GM21576 (cell line): ENCODE data around the gene LYZL1.
"Not testable (repeated sequence)": the region's sequence is repeated elsewhere in the genome, so short reads cannot be mapped to it uniquely, and the experiment has no call there.

Source experiments
- ATAC-seq: cut with Tn5 transposase; IDR thresholded peaks from one replicate; pipeline ENCODE4 v1.9.1; 2021; ENCODE audit warnings: mild to moderate bottlenecking, moderate library complexity; ENCODE audit not compliant: unreplicated experiment

Gene LYZL1

DNA sequence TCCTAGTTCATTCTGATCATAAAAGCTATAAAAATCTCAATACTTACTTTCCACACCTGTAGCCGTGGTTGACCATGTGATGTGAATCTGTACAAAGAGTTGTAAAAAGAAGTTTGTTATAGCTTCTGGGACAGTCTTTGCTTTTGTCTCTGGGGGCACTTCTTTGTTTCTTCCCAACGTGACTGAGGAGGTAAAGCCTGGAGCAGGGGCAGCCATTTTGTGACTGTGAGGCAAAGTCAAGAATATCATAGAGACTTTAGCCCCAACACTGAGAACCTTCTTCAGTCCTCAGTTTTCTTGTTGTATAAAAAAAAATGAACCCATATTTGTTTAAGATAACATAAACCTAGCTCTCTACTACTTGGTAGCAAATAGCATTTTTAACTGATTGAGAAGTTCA lies 29.4 kb upstream of the LYZL1 start:
- ATAC-seq: no peak

DNA sequence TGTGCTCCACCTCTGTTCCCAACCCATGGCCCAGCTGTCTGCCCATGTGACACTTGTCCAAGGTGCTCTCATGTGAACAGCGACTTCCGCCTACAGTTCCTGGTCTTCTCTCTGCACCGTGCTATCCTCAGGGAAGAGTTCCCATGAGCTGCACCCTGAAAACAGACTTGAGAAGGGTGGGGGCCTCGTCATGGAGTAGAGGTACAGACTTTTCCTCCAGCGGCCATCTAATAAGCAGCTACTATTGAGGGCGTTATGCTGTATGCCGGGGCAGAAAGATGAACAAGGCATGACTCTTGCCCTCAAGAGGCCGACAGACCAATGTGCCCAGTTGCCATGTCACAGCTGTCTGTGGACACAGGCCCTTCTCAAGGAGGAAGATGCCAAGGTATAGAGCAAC lies 25.4 kb upstream of the LYZL1 start:
- ATAC-seq: no peak

DNA sequence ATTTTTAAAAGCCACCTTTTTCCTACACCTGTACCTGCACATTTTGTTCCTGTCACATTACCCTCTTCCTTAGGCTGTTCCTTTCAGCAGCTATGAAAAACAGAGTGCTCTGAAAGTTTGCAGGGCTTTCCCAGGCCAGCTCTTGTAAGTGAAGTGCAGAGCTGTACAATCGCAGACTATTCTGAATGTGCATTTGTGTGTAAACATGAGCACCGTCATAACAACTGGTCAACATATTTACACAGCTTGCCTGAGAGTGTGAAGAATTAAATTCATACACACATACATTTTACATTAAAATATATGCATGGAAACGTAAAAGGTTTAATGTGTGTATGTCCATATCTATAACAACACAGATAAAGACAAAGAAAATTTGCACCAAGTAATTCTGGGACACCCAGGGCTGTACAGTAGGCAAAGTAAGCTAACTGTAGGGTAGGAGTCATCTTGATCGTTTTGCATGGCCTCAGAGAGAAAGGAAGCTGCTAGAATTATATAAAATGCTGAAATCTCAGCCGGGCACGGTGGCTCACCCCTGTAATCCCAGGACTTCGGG lies 23.6 kb upstream of the LYZL1 start:
- no peak for ATAC-seq

DNA sequence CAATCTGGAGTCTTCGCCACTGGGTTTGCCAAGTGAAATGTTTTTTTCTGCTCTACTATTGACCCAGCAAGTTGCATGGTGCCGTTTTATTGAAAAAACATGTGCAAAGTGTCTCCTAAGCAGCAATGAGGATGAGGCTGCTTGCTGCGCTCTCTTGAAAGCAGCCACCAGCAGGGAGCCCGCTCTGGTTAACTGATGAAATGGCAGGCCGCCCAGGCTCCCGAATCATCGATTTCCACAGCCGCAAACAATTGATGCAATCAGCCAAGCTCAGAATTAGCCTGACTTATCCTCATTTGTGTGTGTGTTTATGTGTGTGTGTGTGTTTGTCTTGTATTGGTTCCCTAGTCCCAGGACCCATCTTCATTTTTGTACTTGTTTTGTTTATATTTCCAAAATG lies 22.2 kb upstream of the LYZL1 start:
- ATAC-seq: no peak

DNA sequence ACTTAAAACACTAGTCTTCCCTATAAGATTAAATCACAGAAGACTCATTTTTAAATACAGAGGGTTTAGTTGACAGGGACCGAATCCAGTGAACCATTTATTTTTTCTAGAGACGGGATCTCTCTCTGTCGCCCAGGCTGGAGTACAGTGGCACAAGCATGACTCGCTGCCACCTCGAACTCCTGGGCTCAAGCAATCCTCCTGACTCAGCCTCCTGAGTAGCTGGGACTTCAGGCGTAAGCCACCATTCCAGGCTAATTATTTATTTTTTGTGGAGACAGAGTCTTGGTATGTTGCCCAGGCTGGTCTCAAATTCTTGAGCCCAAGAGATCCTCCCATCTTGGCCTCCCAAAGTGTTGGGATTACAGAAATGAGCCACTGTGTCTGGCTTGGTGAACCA lies 20.9 kb upstream of the LYZL1 start:
- ATAC-seq: no peak

DNA sequence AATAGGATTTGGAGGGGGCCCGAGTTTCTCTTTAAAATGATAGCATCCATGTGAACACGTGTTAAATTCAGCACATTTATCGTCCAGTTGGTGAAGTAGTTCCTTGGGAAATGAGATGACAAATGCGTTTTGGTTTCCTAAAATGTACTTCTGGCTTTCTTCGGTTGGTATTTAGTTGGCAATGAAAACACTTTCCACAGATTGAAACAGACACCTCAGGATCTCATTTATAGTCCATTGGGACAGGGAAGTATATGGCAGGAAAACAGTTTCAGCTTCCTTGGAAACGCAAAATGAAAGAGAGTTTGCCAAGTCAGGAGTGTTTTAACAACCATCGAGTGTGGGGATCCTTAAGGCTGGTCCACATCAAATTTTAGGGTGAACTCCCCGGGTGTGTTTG lies 19.4 kb upstream of the LYZL1 start:
- ATAC-seq: no peak

DNA sequence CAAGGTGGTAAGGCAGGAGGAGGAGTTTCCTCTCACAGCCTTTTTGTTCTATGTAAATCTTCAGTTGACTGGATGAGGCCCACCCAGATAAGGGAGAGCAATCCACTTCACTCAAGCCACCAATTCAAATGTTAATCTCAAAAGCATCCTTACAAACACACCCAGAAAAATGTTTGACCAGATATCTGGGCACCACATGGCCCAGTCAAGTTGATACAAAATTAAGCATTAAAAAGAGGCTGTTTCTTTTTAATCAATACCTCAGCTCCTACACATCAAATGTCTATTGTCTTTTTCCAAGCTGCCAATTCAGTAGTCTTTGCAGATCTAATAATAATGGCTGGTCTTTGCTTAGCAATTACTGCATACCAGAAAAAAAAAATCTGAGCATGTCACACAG lies 18.0 kb upstream of the LYZL1 start:
- no peak for ATAC-seq

DNA sequence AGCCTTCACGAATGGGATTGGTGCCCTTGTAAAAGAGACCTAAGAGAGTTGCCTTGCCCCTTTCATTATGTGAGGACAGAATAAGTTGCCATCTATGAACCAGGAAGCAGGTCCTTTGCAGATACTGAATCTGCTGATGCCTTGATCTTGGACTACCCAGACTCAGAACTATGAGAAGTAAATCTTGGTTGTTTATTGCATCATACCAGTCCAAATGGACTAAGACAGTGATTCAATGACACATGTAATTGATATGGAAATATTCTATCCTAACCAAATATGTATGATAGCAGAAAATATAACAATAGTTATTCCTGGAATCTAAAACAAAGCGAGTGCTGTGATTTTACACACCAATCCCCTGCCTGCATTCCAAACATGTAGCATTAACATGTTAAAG lies 17.0 kb upstream of the LYZL1 start:
- ATAC-seq: no peak

DNA sequence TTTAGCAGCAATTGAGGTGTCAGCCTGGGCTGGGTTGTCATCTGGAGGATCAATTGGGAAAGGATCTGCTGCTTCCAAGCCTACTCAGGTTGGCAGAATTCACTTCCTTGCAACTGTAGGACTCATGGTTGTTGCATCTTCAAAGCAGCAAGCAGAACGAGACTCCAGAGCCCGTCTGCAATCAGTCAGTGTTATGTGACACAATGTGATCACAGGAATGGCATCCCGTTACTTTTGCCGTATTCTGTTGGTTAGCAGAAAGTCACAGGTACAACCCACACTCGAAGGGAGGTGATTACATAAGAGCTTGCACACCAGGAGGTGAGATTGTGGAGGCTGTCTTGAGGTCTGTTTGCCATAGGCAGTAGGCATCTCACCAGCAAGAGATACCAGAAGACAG lies 15.4 kb upstream of the LYZL1 start:
- no peak for ATAC-seq

DNA sequence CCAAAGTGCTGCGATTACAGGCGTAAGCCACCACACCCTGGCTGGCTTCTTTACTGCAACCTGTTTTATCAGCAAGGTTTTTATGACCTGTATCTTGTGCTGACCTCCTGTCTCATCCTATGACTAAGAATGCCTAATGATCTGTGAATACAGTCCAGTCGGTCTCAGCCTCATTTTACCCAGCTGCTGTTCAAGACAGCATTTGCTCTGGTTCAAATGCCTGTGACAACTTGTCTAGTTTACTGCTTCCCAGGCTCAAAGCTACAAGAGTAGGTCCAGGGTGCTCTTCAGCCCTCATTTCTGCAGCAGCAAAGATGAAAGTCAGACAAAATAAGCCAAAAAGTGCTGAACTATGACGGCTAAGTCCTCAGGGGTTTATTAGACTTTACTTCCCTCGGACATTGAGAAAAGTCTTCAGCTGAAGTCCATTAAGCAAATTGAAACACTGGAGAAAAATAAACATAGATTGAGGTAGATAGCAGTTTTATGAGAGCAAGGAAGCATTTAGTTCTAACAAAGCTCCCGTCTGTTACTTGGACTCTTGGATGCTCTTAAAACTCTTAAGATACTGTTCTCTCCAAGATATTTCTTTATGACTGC lies 12.5 kb upstream of the LYZL1 start:
- no peak for ATAC-seq

DNA sequence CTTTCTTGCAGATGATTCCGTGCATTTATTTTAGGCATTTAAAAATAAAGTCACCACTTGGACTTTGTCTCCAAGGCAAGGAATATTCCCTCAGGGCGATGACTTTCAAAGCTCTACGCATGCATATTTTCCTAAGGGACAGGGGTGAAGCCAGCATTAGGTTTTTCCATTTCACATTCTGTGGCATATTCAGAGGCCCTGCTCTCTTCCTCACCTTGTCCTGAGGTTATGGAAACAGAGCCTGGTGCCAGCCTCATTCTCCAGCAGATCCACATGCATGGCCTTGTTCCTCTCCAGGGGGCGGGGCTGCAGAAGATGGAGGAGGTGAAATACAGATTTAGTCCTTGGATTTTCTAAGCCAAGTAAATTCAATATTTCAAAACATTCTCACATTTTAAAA lies 11.6 kb upstream of the LYZL1 start:
- no peak for ATAC-seq

DNA sequence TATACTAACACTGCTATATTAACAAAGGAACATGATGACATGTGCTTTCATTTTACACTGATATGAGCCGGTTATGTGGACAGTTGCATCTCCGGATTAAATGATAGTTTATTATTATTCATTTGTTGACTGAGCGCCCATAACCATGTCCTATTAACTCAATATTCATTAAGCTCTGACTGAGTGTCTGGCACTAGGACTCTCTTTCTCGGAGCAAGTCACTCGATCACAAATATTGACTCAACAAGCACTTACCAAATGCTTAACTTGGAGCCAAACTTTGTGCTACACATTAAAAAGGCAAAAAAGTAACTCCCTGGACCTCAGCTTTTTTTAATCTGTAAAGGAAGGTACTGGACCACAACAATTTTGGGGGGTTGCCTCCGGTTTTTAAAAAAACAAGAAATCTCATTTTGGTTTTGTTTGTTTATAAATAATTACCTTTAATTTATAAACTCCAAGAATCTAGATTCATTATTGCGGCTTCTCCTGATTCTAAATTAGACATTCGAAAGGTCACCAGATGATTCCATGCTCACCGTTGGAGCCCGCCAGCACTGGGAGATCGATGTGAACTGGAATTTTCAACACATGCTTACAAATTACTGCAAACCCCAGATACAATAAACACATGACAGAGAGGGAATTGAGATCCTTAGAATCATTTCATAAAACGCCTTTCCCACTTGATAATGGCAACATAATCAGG lies 8.9 kb upstream of the LYZL1 start:
- no peak for ATAC-seq

DNA sequence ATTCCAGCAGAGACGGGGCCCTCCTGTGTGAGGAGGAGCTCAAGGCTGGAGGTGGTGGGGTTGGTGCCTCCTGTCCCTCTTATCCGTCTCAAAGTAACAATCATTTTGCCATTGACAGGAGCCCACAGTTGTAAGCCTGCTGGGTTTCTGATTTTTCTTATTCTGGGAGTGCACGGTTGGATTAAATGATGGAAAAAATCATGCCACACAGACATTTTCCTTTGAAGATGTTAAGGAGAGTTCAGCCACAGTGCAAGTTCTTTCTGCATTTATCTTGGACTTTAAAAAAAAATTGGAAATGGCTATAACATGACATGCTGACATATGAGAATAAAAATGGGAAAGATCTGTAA lies 8.4 kb upstream of the LYZL1 start:
- ATAC-seq: no peak

DNA sequence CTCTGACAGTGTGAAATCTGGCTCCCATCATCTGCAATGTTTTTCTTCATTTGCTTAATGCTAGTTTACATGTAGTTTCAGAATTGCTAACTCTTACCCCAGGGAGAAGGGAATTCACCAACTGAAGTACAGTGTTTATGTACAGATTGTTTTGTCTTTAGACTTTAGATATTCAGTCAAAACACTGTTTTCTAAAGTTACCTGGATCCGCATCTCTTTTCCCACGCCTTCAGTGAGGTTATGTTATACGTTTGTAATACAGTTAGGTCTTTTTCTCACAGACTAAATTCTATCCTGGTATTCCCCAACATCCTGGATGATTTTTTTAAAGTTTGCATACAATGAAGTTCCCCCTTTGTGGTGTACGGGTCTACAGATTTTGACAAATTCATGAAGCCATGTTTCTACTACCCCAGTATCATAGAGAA lies 3.2 kb upstream of the LYZL1 start:
- ATAC-seq: peak; percentile 95

DNA sequence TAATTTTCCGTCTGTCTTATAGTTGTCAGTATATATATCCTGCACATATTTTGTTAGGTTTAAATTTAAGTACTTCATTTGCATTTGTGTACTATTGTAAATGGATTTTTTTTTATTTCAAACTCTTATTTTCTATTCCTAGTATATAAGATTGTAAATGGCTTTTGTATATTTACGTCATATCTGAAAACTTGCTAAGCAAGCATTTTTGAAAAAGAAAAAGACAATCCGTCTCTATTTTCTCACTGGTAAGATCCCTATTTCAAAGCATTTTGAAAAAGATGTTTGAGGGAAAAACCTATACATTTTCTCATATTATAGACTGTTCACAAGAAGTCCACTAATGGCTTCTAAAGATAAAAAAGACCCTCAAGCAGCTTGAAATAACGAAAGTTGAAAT lies 1.2 kb upstream of the LYZL1 start:
- no peak for ATAC-seq

DNA sequence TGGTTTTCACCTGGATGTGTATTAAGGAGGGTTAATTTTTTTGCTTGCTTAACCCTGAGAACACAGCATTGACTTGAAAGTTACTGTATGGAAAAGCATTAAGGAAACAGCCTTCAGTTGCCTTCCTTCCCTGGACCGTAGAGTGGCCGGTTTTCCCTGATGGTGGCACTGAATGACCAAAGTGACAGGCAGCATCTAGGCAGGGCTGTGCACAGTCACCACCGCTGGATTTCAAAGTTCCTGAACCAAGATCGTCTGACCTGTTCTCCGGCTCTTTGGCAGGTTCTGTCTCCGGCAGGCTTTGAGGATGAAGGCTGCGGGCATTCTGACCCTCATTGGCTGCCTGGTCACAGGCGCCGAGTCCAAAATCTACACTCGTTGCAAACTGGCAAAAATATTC lies 2.7 kb downstream of the LYZL1 start:
- not testable (repeated sequence) for ATAC-seq

DNA sequence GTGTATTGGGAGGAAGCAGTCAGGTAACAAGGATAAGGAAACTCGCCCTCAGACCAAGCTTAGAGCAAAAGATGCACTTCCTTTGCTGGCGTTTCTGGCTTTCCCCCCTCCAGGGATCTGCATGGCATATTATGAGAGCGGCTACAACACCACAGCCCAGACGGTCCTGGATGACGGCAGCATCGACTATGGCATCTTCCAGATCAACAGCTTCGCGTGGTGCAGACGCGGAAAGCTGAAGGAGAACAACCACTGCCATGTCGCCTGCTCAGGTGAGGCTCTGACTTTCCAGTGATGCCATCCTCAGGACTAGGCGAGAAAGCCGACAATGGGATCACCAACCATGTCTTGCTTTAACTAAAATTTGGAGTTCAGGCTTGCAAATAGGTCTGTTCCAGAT lies 3.5 kb downstream of the LYZL1 start:
- ATAC-seq: not testable (repeated sequence)

DNA sequence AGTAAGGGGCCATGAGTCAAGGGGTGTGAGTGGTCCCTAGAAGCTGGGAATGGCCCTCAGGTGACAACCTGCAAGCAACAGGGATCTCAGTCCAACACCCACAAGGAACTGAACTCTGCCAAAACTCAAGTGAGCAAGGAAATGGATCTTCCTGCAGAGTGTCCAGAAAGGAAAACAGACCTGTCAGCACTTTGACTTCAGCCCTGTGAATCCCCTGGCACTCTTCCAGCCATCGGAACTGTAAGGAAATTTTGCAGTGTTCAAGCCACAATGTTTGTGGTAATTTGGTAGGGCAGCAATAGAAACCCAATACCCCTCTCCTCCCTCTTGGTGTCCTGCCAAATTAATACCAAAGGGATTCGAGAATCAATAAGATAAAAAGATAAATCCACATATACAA lies 6.9 kb downstream of the LYZL1 start:
- no peak for ATAC-seq

DNA sequence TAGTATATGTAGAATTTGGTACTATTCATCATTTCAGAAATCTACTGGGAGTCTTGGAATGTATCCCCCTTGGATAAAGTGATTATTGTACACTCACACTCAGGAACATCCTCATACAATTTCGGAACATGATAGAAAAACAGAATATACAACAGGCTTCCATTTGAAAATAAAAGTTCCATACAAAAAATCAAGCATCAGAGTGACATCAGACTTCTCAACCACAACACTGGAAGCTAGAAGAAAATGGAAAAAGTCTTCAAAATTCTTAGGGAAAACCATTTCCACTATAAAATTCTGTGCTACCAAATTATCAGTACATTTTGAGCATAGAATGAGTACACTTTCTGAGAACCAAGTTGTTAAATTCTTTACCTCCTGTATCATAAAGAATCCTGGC lies 8.8 kb downstream of the LYZL1 start:
- no peak for ATAC-seq

DNA sequence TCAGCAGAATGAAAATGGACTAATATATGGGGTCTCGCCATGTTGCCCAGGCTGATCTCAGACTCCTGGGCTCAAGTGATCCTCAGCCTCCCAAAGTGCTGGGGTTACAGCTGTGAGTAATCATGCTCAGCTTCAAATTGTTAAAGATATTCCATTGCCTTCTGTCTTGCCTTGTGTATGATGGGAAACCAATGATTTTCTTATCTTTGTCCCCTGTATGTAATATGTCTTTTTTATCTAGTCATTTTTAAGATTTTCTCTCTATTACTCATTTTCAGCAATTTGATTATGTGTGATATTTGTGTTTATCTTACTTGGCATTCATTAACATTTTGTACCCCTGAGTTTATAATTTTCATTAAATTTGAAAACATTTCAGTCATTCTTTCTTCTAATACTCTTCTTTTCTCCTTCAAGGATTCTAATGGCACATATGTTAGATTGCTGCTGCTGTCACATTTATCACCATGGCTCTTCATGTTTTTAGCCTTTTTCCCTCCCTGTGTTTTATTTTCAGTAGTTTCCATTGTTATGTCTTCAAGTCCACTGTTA lies 12.6 kb downstream of the LYZL1 start:
- ATAC-seq: no peak

DNA sequence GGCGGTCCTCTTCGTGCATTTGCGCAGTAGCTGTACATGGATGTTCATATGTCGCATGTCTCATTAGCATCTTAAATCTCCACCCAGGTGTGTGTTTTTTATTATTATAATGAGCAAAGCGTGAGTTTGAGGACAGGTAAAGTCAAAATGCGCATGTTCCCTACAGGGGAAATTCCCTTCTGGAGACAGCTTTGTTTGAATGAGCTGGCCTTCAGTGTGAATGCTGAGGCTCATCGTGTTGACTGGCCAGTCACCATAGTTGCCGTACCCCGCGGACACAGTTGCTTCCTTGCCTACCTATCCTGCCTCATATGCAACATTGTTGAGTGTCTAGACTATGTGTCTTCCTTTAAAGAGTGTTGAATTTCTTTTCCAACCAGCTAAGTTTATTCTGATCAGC lies 13.6 kb downstream of the LYZL1 start:
- no peak for ATAC-seq

DNA sequence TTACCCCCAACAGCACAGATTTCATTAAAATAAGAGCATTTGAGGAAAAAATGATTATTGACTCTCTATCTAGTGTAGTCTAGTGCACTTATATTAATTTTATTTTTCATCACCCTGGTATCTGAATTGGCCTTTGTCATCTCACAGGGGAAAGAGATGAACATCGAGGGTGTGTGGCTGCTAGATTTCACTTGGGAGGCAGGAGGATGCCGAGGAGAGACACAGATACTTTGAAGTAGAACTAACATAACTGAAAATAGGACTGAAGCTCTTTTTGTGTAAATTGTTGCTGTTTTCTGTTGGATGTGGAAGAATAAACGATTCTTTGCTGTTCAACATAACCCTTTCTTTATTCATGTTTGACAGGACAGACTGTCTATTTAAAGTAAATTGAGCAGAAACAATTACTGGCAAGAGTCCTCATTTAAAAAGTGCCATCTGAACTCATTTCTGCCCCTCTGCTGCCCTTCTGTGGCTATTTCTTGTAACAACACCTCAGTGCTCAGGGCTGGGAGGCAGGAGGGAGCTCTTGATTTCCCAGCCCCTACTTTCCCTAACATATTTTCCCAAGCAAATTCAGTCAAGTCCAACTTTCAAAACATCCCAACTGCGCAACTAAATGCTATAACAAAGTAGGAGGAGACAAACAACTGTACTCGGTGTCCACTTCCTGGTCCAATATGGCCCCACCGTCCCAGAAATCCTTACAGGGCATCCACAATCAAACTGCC lies 15.6 kb downstream of the LYZL1 start:
- ATAC-seq: peak; percentile 55
